GM21390 (cell line): Measurements from ENCODE around the gene SLC22A8.
"Not testable (repeated sequence)": the region's sequence is repeated elsewhere in the genome, so short reads cannot be mapped to it uniquely, and the experiment has no call there.

ENCODE experiments used
- ATAC-seq: cut with Tn5 transposase; IDR thresholded peaks from one replicate; pipeline ENCODE4 v1.9.1; 2021; ENCODE audit not compliant: unreplicated experiment

Gene SLC22A8

DNA sequence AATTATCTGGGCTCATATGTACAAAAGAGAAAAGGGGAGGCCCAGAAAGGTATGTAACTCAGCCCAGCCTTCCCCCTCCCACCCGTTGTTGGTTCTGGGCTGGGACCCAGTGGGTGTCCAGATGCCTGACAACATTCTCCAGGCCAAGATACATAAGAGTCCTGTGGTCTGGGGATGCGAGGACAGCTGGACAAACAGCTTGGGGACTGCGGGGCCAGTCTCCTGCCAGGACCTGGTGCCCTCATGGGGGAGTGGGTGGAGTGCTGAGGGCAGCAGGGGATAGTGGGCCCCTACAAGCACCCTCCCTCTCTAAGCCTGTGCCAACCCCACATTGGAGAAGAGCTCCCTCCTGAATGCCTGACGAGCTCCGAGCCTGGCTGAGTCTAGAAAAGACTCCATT lies 27.4 kb downstream of the SLC22A8 start:
- ATAC-seq, result no peak

DNA sequence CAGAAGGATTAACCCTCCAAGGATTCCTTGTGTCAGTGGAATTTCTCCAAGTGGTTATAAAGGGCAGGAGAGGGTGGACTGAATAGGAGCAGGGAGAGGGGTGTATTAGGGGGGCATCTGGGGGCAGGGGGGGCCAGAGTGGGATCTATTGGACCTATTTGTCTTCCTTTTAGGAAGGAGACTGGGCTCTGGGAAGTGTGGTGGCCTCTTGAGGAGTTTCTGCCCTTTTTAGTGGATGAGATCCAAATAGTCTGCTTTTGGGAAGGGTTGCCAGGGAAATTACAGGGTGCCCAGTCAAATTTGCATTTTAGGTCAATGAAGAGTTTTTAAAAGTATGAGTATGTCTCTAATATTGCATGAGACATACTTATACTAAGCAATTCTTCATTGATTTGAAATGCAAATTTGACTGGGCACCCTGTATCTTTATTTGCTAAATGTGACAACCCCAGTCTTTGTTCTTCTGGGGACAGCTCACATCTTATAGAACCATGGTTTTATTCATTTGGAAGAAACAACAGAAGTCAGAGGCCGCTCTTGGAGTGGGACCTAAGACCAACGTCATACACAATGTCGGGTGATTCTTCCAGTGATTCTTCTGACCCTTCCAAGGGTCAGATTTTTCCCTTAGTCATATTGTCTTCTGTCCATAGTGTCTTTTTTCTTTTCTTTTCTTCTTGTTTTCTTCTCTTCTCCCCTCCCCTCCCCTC lies 30.4 kb downstream of the SLC22A8 start:
- no peak for ATAC-seq

DNA sequence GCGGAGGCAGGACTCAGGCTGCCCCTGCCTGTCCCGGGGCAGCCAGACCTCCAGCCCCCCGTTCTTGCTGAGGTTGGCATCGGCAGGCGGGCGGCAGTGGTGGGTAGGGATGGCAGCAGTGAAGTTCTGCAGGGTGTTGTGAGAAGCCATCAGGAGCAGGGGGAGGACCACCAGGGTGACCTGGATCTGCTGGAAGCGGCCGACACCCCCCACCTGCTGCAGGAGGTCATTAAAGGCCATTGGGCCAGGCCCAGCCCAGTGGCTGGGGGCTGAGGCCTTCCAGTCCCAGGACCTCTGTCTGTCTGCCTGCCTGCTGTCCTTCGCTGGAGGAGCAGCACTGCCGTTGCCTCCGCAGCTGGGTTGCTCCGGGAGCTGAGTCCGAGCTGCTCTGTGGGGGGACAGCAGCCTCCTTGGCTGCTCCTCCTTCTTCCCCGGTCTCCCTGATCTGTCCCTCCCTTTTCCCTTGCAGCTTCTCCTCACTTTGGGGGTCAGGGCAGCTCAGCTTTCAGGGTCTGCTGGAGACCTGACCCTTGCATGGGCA lies 31.1 kb downstream of the SLC22A8 start, which contains the start of gene SLC22A6:
TSS of gene SLC22A6 (minus strand) at position 517 of the 541 bp plus-strand sequence. CDS start at position 240, 277 bp downstream.
- no peak for ATAC-seq

DNA sequence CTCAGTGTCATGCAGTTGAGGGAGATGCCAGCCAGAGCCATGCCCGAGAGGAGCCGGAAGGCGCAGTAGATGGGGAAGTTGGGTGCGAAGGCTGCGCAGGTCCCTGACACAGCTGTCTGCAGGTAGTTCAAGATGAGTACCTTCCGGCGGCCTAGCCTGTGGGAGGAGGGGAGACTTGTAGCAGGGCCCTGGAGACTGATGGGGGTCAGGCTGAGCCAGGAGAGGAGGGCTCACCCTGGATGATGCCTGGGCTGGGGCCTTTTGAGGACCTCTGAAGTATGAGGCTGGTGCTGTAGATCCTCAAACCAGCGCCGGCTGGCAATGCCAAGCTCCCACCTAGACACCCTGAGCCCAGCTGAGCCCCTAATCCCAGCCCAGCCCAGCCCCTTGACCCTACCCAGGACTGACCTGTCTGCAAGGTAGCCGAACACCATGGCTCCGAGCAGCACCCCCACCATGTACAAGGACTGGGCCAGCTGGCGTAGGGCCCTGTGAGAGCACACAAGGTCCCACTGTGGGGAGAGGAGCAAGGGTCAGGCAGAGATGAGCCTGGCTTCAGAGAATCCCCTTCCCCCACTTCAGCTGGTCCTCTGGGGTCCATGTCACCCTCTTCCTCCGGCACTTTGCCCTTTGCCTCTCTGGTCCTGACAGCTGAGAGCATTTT lies 32.0 kb downstream of the SLC22A8 start:
- no peak for ATAC-seq

DNA sequence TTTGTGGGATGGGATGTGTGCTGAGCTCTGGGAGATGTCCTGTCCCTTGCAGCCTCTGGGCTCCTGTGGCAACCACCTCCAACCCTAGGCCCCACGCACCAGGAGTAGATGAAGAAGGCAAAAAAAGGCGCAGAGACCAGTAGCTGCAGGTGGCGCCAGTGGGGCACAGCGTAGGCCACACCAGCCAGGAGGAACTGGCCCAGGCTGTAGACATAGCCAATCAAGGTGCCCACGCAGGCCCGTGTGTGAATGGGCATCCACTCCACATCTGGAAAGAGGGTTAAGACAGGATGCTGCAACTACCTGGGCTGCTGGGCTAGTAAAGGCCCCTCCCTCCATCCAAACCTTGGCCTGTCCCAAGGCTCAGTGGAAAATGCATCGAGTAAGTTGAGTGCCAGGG lies 33.9 kb downstream of the SLC22A8 start:
- no peak for ATAC-seq

DNA sequence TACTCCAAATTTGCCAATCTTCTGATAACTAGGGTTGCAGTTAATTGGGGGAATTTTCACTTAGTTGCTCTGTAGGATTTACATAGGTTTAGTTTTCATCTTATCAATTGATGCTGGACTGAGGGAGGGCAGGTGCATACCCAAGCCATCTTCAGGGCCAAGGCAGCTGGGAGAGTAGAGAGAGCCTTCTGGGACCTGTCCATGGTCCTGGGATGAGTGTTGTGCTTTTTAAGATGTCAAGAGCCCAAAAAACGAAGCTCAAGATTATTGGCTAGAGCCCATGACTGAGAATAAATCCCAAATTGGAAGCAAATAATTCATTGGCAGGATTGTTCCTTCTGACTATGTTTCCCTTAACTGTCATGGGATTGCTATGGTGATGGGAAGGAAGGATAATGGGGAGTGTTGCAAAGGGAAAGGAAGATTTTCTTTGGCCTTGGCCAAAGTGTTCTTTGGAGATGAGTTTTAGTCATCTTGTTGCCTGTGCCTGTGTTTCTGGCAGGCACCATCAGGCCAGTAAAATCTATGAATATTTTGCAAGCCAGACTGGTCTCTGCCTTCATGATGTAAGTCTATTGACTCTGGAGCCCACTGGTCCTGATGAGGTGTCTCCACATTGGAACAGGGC lies 35.4 kb downstream of the SLC22A8 start:
- ATAC-seq, result no peak

DNA sequence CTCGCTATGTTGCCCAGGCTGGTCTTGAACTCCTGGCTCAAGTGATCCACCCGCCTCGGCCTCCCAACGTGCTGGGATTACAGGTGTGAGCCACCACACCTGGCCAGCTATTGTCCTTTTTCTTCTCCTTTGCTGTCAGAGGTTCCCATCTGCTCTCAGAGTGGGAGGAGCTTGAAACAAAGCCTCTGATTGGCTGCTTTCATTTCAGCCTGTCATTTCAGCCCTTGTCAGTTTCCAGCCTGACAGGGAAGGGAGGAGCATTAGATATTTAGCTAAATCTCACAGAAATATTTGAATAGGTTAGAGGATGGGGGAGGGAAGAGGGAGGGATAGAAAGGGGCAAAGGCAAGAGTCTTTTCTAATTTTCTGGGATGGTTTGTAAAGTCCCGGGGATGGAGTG lies 39.5 kb downstream of the SLC22A8 start:
- ATAC-seq, result no peak

DNA sequence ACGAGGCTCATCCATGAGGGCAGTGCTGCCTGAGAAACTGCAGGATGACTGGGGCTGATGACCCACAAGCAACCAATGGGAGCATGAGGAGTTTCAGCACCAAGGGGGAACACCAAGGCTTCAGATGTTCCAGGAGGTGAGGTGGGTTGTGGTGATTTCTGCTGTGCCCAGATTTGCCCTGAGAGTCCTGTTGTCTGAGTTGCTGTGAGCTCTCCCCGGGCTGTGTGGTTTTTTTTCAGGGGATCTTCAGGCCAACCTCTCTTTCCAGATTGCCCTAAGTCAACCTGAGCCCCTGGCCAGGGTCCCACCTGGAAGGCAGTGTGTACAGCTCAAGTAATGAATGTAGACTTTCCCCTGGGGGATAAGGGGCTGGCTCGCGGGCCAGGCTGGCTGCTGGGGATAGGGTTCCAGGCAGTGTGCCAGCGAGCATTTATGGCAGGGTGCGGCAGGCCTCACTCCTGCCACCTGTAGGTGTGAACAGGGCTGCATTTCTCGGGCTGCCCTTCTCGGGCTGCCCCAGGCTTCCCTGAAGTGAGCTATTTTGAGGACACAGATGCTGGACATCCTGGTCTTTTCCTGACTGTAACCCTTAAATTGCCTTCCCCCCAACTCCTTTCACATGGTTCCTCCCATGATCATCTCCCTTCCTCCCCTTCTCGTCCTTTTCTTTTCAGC lies 40.7 kb downstream of the SLC22A8 start:
- no peak for ATAC-seq

DNA sequence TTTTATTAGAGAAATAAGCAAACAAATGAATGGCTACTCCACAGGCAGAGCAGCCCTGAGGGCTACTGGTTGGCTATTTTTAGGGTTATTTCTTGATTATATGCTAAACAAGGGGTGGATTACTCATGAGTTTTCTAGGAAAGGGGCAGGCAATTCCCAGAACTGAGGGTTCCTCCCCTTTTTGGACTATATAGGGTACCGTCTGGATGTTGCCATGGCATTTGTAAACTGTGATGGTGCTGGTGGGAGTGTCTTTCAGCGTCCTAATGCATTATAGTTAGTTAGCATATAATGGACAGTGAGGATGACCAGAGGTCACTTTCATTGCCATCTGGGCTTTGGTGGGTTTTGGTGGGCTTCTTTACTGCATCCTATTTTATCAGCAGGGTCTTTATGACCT lies 50.1 kb downstream of the SLC22A8 start:
- ATAC-seq, result no peak

DNA sequence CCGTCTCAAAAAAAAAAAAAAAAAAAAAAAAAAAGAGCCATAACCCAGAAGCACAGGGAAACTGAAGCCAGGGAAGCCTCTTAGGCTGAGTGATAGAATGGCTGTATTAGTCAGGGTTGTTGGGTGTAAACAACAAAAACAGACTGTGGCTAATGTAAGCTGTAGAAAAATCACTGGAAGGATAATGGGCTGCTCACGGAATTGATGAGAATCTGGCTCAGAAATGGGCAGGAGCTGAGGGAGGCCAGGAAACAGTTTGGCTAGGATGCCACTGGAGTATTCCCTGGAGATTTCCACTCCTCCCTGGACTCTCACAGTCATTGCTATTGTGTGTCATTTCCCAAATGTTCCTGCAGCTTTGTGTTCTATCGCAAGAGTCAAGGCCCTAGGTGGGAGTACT lies 53.2 kb downstream of the SLC22A8 start:
- no peak for ATAC-seq

DNA sequence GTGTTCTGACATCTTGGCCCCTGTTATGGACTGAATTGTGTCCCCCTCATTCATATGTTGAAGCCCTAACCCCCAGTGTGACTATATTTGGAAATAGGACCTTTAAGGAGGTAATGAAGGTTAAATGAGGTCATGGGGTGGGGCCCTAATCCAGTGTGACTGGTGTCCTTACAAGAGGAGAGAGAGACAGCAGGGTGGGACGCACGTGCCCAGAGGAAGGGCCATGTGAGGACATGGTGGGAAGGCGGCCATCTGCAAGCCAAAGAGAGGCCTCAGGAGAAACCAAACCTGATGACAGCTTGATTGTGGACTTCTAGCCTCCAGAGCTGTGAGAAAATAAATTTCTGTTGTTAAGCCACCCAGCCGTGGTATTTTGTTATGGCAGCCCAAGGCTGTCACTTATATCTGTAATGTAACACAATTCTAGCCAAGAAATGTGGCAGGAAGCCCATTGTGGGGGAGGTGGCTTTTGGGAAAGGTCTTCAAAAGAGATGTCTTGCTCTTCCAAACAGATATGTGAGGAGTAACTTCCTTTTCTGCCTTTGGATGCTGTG lies 54.5 kb downstream of the SLC22A8 start:
- ATAC-seq, result no peak

DNA sequence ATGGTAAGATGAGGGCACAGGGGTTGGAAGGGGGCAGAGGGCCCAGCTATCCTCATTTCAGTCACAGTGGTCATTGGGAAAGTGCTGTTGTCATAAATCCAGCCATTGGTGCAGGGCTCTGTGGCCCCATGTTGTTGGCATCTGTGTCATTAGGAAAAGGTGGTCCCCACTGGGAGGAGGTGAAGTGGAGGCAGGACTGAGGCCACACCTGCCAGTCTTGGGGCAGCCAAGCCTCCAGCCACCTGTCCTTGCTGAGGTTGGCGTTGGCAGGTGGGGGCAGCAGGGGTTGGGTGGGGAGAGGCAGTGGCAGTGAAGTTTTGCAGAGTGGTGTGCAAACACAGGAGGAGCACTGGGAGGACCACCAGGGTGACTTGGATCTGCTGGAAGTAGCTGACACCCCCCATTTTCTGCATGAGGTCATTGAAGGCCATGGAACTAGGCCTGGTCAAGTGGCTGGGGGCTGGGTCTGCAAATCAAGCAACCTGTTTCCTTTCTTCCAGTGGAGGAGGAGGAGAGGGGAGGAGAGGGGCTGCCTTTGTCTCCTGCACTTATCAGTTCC lies 56.1 kb downstream of the SLC22A8 start:
- no peak for ATAC-seq

DNA sequence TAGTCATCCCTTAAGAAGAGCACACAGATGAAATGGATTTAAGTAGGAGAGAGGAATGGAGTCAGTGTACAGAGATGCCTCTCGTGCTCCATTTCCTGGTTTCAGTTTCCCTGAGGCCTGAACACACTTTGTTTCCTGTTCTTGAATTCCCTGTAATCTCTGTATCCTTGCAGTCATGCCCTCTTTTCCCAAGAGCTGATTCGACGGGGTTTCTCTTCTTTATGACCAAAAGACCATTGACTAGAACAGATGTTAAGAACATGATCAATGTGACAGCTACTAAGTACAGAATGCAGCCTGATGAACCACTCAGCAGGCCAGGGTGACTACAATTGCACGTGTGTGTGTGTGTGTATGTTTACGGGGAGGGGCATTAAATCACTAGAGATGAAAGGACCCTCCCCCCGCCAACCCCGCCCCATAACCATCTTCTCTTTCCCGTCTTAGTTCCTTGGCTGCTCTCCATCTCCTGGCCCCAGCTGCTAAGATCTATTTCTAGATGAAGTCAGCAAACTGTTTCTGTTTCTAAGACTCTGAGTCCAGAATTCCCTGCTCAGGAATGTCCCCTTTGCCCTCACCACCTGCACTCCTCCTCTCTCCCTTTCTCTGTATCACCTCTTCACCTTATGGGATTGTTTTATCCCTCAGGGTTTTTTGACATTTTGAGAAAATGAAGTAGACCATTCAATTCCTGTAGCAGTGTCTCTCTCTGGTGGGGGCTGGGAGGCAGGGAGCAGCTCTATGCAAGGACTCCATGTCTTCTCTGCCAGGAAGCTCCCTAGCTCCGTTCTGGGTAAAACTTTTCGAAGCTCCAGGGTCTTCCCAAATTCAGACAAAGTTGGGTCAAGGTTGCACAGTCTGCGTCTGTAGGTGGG lies 56.9 kb downstream of the SLC22A8 start:
- ATAC-seq, result no peak

DNA sequence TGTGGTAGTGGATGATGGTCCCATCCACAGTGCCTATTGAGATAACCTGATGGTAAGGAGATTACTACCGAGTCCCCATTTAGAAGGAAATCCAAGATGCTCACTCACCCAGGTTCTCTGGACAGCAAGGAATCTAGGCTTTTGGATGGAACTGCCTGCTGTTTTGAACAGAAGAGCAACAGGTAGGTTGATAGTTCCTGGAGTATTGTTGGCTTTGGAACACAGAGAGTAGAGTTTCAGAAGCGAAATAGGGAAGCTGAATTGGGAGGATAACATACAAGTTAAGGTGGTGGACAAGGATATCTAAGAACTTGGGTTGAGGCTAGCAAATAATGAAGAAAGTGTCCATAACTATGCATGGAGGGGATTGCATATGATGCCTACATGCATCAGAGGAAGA lies 58.5 kb downstream of the SLC22A8 start:
- ATAC-seq, result no peak

DNA sequence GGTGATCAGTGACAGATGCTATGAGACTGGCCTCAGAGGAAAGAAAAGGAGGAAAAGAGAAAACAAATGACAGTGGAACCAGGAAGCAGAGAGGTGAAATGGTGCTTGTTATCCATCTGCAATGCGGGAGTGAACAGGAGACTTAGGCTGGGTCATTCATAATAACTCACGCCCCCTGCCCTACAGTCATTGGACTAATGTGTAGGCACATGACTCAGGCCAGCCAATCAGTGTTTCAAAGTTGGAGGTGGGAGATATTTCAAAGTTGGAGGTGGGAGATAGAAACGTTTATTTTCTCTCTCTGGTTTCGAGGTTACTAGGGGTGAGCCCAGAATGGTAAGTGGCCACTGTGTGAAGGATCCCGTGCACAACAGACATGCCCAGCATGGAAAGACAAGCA lies 61.2 kb downstream of the SLC22A8 start:
- ATAC-seq, result no peak

DNA sequence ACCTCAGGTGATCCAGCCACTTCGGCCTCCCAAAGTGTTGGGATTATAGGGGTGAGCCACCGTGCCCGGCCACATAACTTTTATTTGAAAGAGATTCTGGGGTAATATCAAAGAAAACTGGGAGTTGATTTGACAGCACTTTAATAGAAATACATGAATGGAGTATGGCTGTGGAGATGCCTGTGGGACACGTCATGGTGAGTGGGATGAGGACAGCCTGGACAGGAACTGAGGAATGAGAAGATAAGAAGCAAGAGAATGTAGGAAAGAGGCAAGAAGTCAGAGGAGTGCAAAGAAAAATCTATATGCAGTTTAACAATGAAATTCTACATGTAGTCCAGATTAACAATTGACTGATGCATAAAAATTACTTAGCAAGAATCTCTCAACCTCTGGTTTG lies 61.8 kb downstream of the SLC22A8 start:
- ATAC-seq, result no peak

DNA sequence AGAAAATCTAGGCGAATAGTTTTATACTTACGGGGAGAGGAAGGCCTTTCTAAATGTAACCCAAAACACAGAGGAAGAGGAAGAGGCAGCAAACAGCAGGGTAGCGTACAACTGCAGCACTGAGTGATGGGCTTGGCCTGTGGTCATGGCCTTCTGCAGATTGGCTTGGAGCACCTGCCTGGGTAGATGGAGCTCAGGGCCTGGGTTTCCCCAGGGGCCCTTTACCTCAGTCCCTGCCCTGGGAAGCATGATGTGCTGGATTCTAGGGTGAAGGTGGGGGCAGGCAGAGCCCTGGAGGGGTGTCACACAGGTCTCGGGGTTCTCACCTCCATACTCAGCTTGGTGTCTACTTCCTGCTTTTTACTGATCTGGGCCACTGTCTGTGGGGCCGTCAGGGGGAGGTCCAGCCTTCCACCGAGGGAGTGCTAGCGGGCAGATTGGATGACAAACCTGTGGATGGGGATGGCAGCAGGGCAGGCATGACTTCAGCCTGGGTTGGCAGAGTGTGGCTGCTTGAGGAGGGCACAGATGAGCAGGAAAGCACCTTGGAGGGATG lies 66.8 kb downstream of the SLC22A8 start:
- no peak for ATAC-seq

DNA sequence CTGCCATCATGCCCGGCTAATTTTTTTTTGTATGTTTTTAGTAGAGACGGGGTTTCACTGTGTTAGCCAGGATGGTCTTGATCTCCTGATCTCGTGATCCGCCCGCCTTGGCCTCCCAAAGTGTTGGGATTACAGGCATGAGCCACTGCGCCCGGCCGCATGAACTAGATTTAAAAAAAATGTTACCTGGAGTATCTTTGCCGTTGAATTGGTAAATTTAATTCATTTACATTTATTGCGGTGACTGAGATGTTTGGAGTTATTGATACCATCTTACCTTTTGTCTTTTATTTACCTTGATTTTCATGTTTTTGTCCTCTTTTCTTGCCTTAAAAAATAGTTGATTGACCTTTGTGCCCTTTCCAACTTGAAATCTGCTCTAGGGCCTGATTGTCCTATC lies 70.1 kb downstream of the SLC22A8 start:
- not testable (repeated sequence) for ATAC-seq
